GM12878 (cell line): ENCODE measurements around the gene TRPM8. TPM values are rescaled to one million over a fixed set of nuclear protein-coding genes. Genes with fewer than 3 reads are reported as not detected.

Experiments used
- ATAC-seq: fragments of 200-7000 bp; cut with Tn5 transposase; 3 replicates; pipeline ENCODE4 v1.9.1; 2020; ENCODE audit warnings: mild to moderate bottlenecking, moderate library complexity
- BruUV-seq: library from RNA; stranded (reverse); fragments of 400-500 nt; replicated peaks from 2 replicates; lab custom pipeline; 2021; lab: Mats Ljungman, UMichigan
- CTCF ChIA-PET: fragments of 300-600 bp; sonication (Branson Sonifier 250); formaldehyde crosslinking; extraction: SDS; loops from one replicate; lab custom pipeline; 2021; ENCODE audit warnings: inconsistent platforms; lab: Yijun Ruan, JAX
- POLR2A ChIA-PET: fragments of 350-600 bp; formaldehyde crosslinking; extraction: SDS; loops from one replicate; lab custom pipeline; 2021; ENCODE audit warnings: inconsistent platforms; lab: Charles Lee
- RAD21 ChIA-PET: fragments of 300-600 bp; sonication (Branson Sonifier 250); formaldehyde crosslinking; loops from one replicate; lab custom pipeline; 2023; ENCODE audit warnings: antibody characterized with exemption; ENCODE audit not compliant: unreplicated experiment; lab: Charles Lee
- SMC1A ChIA-PET: fragments of 300-600 bp; sonication (Branson Sonifier 250); formaldehyde crosslinking; loops from one replicate; lab custom pipeline; 2023; ENCODE audit not compliant: unreplicated experiment, uncharacterized antibody; lab: Charles Lee
- DNase-seq: peaks from one replicate; pipeline ENCODE4 v3.0.0-alpha.2; 2011; ENCODE audit warnings: low read depth, low spot score
- FAIRE-seq: peaks from 3 replicates; lab custom pipeline; 2011; peaks lifted over from hg19 to GRCh38; lab: Jason Lieb, UNC
- H2AFZ ChIP-seq: 2 replicates; pipeline ENCODE4 v1.6.0; 2011; ENCODE audit warnings: low read depth, low read length, control low read depth; ENCODE audit not compliant: control insufficient read depth
- H3K27ac ChIP-seq: 2 replicates; pipeline ENCODE4 v1.5.1; 2011; ENCODE audit warnings: control low read depth; ENCODE audit not compliant: control insufficient read depth, insufficient read depth
- H3K27me3 ChIP-seq, 2 experiments: replicated peaks in 1 of 2; 2 replicates each; pipeline versions ENCODE4 v1.6.0 to v1.6.1; 2011; ENCODE audit warnings: low read length in 1 of 2; ENCODE audit not compliant: control insufficient read depth in 2 of 2, insufficient read depth in 2 of 2
- H3K36me3 ChIP-seq, 2 experiments: 2 replicates each; pipeline ENCODE4 v1.5.1; 2011; ENCODE audit warnings: low read length in 1 of 2; ENCODE audit not compliant: control insufficient read depth in 2 of 2, insufficient read depth in 2 of 2
- H3K4me1 ChIP-seq: 2 replicates; pipeline ENCODE4 v1.6.1; 2011; ENCODE audit warnings: mild to moderate bottlenecking, low read length, moderate library complexity, mixed read lengths; ENCODE audit not compliant: control insufficient read depth, insufficient read depth
- H3K4me2 ChIP-seq: 2 replicates; pipeline ENCODE4 v1.6.0; 2011; ENCODE audit warnings: control low read depth; ENCODE audit not compliant: control insufficient read depth, insufficient read depth
- H3K4me3 ChIP-seq: fragments of 200-600 bp; sonication (generic); 2 replicates; pipeline ENCODE4 v1.5.1; 2016
- H3K79me2 ChIP-seq: 2 replicates; pipeline ENCODE4 v1.6.0; 2011; ENCODE audit warnings: low read length; ENCODE audit not compliant: control insufficient read depth, insufficient read depth
- H3K9ac ChIP-seq: 2 replicates; pipeline ENCODE4 v1.8.0; 2011; ENCODE audit warnings: low read length, control low read depth, mixed read lengths; ENCODE audit not compliant: control insufficient read depth, insufficient read depth
- H3K9me3 ChIP-seq: replicated peaks from 3 replicates; pipeline ENCODE4 v1.5.1; 2011; ENCODE audit warnings: mild to moderate bottlenecking, low read length; ENCODE audit not compliant: control insufficient read depth, insufficient read depth
- H4K20me1 ChIP-seq: 2 replicates; pipeline ENCODE4 v1.6.0; 2011; ENCODE audit not compliant: control insufficient read depth, insufficient read depth
- FOXM1 ChIP-seq: IDR thresholded peaks from 2 replicates; pipeline ENCODE4 v1.6.1; 2012; ENCODE audit warnings: low read depth, mild to moderate bottlenecking, inconsistent platforms, low read length, moderate library complexity
- MTA3 ChIP-seq: IDR thresholded peaks from 2 replicates; pipeline ENCODE4 v1.6.1; 2012; ENCODE audit warnings: low read length, inconsistent platforms, borderline replicate concordance
- SIN3A ChIP-seq: IDR thresholded peaks from 2 replicates; pipeline ENCODE4 v1.6.1; 2012; ENCODE audit warnings: low read depth, low read length, improper control_type of control experiment
- SIX5 ChIP-seq: IDR thresholded peaks from 2 replicates; pipeline ENCODE4 v1.6.1; 2011; ENCODE audit warnings: mild to moderate bottlenecking, low read depth, low read length, moderate library complexity; ENCODE audit not compliant: severe bottlenecking
- SRF ChIP-seq, 2 experiments: IDR thresholded peaks; 2 replicates each; pipeline ENCODE4 v1.6.1; 2011; ENCODE audit warnings: low read depth in 2 of 2, low read length in 2 of 2, mild to moderate bottlenecking in 1 of 2, moderate library complexity in 1 of 2
- TCF3 ChIP-seq: IDR thresholded peaks from 2 replicates; pipeline ENCODE4 v1.6.1; 2012; ENCODE audit warnings: low read depth, mild to moderate bottlenecking, low read length, borderline replicate concordance; ENCODE audit not compliant: insufficient read depth
- YY1 ChIP-seq: IDR thresholded peaks from 2 replicates; pipeline ENCODE4 v1.6.1; 2011; ENCODE audit warnings: low read depth, mild to moderate bottlenecking, low read length
- WGBS: methylation state at CpG from one replicate; pipeline ENCODE4 v1.1.6; 2016; ENCODE audit warnings: low lambda C conversion rate; ENCODE audit not compliant: insufficient replicate concordance, insufficient coverage; ENCODE audit errors: missing lambda C conversion rate; 5-methylcytosine and 5-hydroxymethylcytosine counted together
- in situ Hi-C: fragments of 300-500 bp; cut with MboI; formaldehyde crosslinking; loops from 9 replicates; pipeline ENCODE4 v1.14.3; 2018; ENCODE audit warnings: mixed read lengths
- intact Hi-C: fragments of 100-400 bp; cut with micrococcal nuclease; formaldehyde crosslinking; loops from one replicate; pipeline ENCODE4 v1.14.2; 2022; ENCODE audit not compliant: unreplicated experiment
- polyA plus RNA-seq, 11 experiments: library from polyadenylated mRNA; depleted of rRNA in 4 of 11; unstranded in 6 of 11; stranded (reverse) in 5 of 11; fragments of >200 nt; fragmentation: Nextera tagmentation in 4 of 11; fragmentation: Illumina TruSeq in 1 of 11; extraction: Ambion mirVana in 4 of 11; extraction: Trizol in 1 of 11; gene quantifications; 1 replicate in 1 of 11; 2 replicates in 10 of 11; pipeline versions ENCODE4 v1.2.1 to v1.2.3, GENCODE V29; 2011 to 2016; ENCODE audit warnings: inconsistent platforms in 2 of 11, missing spikeins in 2 of 11, low read depth in 1 of 11
- total RNA-seq, 4 experiments: library from RNA; depleted of rRNA in 3 of 4; stranded (reverse); fragments of >200 nt in 3 of 4; fragmentation: Illumina TruSeq in 1 of 4; extraction: Trizol in 1 of 4; gene quantifications; 2 replicates each; pipeline versions ENCODE4 v1.2.1 to v1.2.3, GENCODE V29; 2013 to 2021
- TF ChIP-seq, protein P1 (sequence below): IDR thresholded peaks from 2 replicates; pipeline ENCODE4 v1.6.1; 2012; ENCODE audit warnings: low read depth, low read length, improper control_type of control experiment
- TF ChIP-seq, protein P2 (sequence below): fragments of 450-650 bp; IDR thresholded peaks from 2 replicates; pipeline ENCODE4 v1.6.1; 2017; ENCODE audit warnings: mild to moderate bottlenecking, moderate library complexity
- TF ChIP-seq, protein P3 (sequence below): IDR thresholded peaks from 2 replicates; pipeline ENCODE4 v1.6.1; 2011; ENCODE audit warnings: low read depth, low read length, improper control_type of control experiment, borderline replicate concordance
- TF ChIP-seq, protein P4 (sequence below): IDR thresholded peaks from 2 replicates; pipeline ENCODE4 v1.6.1; 2012; ENCODE audit warnings: improper control_type of control experiment, low read depth, low read length; ENCODE audit not compliant: insufficient replicate concordance

The TRPM8 gene
- total and polyA plus RNA-seq, 10 of the 15 experiments (the other 5 are each of a cell fraction or from before 2014, with no cell fraction given): 3.9 TPM; not detected in 9

DNA sequence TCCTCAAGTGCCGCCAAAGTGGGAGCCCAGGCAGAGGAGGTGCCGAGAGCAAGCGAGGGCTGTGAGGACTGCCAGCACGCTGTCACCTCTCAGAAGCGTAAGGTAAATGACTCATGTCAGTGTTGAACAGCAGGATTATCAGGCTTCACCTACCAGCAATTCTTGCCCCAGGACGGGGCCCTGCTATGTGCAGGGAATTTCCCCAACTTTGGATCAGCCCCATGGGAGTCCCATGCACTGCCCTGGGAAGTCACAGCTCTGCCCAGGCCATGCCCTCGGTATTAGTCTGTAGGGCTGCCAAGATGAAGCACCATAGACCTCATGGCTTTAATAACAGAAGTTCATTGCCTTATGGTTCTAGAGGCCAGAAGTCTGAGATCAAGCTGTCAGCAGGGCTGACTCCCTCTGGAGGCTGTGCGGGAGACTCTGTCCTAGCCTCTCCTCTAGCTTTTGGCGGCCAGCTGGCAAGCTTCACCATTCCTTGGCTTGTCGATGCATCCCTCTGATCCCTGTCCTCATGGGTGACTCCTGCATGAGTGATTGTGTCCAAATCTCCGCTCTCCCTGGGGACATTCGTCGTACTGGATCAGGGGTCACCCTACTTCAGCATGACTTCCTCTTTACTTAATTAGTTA is 55.9 kb downstream of the TRPM8 start:
- Histone ChIP-seq H3K4me2 (no peak overlapping the region), H3K4me3 (no peak overlapping the region), H2AFZ (no peak overlapping the region), H3K79me2 (no peaks in the 10 kb centered on the region), H4K20me1 (no peaks in the 10 kb centered on the region), H3K27me3 (no peaks in the 10 kb centered on the region; a peak in 1 of 4 replicates), H3K9ac (no peak overlapping the region), H3K36me3 (no peaks in the 10 kb centered on the region), H3K4me1 (no peaks in the 10 kb centered on the region), H3K9me3 (no peaks in the 10 kb centered on the region), H3K27ac (no peak overlapping the region)
- ChIA-PET POLR2A (no interaction called here), RAD21 (interaction anchor here (0.9 kb wide), 1 partner anchor 572 kb away, joined by 4 read pairs; no protein-coding TSS in a partner anchor), SMC1A (no interaction called here), CTCF (no interaction called here)
- no peak for FAIRE-seq
- intact Hi-C loops (no loop called here), in situ Hi-C loops (no loop called here)
- DNase-seq: no peak
- 44% methylated on average over 13 of the region's 13 CpGs for WGBS
- no peak for ATAC-seq
- no TSS peak for BruUV-seq
- no peak for TF ChIP-seq YY1
- TF ChIP-seq, protein P1, sequence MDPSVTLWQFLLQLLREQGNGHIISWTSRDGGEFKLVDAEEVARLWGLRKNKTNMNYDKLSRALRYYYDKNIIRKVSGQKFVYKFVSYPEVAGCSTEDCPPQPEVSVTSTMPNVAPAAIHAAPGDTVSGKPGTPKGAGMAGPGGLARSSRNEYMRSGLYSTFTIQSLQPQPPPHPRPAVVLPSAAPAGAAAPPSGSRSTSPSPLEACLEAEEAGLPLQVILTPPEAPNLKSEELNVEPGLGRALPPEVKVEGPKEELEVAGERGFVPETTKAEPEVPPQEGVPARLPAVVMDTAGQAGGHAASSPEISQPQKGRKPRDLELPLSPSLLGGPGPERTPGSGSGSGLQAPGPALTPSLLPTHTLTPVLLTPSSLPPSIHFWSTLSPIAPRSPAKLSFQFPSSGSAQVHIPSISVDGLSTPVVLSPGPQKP: no peak
- TF ChIP-seq, protein P2, sequence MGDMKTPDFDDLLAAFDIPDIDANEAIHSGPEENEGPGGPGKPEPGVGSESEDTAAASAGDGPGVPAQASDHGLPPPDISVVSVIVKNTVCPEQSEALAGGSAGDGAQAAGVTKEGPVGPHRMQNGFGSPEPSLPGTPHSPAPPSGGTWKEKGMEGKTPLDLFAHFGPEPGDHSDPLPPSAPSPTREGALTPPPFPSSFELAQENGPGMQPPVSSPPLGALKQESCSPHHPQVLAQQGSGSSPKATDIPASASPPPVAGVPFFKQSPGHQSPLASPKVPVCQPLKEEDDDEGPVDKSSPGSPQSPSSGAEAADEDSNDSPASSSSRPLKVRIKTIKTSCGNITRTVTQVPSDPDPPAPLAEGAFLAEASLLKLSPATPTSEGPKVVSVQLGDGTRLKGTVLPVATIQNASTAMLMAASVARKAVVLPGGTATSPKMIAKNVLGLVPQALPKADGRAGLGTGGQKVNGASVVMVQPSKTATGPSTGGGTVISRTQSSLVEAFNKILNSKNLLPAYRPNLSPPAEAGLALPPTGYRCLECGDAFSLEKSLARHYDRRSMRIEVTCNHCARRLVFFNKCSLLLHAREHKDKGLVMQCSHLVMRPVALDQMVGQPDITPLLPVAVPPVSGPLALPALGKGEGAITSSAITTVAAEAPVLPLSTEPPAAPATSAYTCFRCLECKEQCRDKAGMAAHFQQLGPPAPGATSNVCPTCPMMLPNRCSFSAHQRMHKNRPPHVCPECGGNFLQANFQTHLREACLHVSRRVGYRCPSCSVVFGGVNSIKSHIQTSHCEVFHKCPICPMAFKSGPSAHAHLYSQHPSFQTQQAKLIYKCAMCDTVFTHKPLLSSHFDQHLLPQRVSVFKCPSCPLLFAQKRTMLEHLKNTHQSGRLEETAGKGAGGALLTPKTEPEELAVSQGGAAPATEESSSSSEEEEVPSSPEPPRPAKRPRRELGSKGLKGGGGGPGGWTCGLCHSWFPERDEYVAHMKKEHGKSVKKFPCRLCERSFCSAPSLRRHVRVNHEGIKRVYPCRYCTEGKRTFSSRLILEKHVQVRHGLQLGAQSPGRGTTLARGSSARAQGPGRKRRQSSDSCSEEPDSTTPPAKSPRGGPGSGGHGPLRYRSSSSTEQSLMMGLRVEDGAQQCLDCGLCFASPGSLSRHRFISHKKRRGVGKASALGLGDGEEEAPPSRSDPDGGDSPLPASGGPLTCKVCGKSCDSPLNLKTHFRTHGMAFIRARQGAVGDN: no peak
- no peak for TF ChIP-seq FOXM1
- TF ChIP-seq, protein P3, sequence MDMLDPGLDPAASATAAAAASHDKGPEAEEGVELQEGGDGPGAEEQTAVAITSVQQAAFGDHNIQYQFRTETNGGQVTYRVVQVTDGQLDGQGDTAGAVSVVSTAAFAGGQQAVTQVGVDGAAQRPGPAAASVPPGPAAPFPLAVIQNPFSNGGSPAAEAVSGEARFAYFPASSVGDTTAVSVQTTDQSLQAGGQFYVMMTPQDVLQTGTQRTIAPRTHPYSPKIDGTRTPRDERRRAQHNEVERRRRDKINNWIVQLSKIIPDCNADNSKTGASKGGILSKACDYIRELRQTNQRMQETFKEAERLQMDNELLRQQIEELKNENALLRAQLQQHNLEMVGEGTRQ: no peak
- TF ChIP-seq MTA3: no peak
- TF ChIP-seq TCF3: no peak
- TF ChIP-seq SIX5: no peak
- TF ChIP-seq, protein P4, sequence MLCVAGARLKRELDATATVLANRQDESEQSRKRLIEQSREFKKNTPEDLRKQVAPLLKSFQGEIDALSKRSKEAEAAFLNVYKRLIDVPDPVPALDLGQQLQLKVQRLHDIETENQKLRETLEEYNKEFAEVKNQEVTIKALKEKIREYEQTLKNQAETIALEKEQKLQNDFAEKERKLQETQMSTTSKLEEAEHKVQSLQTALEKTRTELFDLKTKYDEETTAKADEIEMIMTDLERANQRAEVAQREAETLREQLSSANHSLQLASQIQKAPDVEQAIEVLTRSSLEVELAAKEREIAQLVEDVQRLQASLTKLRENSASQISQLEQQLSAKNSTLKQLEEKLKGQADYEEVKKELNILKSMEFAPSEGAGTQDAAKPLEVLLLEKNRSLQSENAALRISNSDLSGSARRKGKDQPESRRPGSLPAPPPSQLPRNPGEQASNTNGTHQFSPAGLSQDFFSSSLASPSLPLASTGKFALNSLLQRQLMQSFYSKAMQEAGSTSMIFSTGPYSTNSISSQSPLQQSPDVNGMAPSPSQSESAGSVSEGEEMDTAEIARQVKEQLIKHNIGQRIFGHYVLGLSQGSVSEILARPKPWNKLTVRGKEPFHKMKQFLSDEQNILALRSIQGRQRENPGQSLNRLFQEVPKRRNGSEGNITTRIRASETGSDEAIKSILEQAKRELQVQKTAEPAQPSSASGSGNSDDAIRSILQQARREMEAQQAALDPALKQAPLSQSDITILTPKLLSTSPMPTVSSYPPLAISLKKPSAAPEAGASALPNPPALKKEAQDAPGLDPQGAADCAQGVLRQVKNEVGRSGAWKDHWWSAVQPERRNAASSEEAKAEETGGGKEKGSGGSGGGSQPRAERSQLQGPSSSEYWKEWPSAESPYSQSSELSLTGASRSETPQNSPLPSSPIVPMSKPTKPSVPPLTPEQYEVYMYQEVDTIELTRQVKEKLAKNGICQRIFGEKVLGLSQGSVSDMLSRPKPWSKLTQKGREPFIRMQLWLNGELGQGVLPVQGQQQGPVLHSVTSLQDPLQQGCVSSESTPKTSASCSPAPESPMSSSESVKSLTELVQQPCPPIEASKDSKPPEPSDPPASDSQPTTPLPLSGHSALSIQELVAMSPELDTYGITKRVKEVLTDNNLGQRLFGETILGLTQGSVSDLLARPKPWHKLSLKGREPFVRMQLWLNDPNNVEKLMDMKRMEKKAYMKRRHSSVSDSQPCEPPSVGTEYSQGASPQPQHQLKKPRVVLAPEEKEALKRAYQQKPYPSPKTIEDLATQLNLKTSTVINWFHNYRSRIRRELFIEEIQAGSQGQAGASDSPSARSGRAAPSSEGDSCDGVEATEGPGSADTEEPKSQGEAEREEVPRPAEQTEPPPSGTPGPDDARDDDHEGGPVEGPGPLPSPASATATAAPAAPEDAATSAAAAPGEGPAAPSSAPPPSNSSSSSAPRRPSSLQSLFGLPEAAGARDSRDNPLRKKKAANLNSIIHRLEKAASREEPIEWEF: no peak
- no peak for TF ChIP-seq SRF (IDR thresholded peaks at IDR 0.05; ENCODE audit: low read depth in 2 of 2, low read length in 2 of 2)
- no peak for TF ChIP-seq SIN3A
